Adipocyte (in vitro differentiated cells): Measurements from ENCODE around the gene ZNF502.
A peak's percentile ranks its signal among the peaks of the same experiment; 100 is the strongest.

ENCODE experiments used
- DNase-seq: peaks from one replicate; pipeline ENCODE4 v3.0.0-alpha.2; 2015; ENCODE audit warnings: low read depth
- H3K27me3 ChIP-seq: replicated peaks from 2 replicates; pipeline ENCODE4 v1.7.0; 2013; ENCODE audit warnings: mild to moderate bottlenecking, low read length, moderate library complexity; ENCODE audit not compliant: control insufficient read depth, insufficient read depth
- H3K36me3 ChIP-seq: 2 replicates; pipeline ENCODE4 v1.7.0; 2013; ENCODE audit warnings: low read length, mild to moderate bottlenecking, moderate library complexity; ENCODE audit not compliant: control insufficient read depth, insufficient read depth, severe bottlenecking
- H3K4me1 ChIP-seq: 2 replicates; pipeline ENCODE4 v1.7.0; 2013; ENCODE audit warnings: mild to moderate bottlenecking, low read length, moderate library complexity; ENCODE audit not compliant: control insufficient read depth, insufficient read depth
- H3K4me3 ChIP-seq: 2 replicates; pipeline ENCODE4 v1.7.0; 2013; ENCODE audit warnings: mild to moderate bottlenecking, low read length, moderate library complexity
- H3K9ac ChIP-seq: 2 replicates; pipeline ENCODE4 v1.7.0; 2013; ENCODE audit warnings: mild to moderate bottlenecking, low read length, moderate library complexity
- H3K9me3 ChIP-seq: 2 replicates; pipeline ENCODE4 v1.7.0; 2013; ENCODE audit warnings: mild to moderate bottlenecking, low read length, moderate library complexity; ENCODE audit not compliant: control insufficient read depth

The ZNF502 gene

DNA sequence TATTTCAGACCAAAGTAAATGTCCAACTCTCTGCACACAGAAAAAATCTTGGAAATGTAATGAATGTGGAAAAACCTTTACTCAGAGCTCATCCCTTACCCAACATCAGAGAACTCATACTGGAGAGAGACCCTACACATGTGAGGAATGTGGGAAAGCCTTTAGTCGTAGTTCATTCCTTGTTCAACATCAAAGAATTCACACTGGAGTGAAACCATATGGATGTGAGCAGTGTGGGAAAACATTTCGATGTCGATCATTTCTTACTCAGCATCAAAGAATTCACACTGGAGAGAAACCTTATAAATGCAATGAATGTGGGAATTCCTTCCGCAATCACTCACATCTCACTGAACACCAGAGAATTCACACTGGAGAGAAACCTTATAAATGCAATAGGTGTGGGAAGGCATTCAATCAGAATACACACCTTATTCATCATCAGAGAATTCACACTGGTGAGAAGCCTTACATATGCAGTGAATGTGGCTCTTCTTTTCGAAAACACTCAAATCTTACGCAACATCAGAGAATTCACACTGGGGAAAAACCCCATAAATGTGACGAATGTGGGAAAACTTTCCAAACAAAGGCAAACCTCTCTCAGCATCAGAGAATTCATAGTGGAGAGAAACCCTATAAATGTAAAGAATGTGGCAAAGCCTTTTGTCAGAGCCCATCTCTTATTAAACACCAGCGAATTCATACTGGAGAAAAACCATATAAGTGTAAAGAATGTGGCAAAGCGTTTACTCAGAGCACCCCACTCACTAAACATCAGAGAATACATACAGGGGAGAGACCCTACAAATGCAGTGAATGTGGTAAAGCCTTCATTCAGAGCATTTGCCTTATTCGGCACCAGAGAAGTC lies 9.0 kb downstream of the ZNF502 start:
- Histone ChIP-seq H3K9ac (no peak overlapping the region), H3K4me1 (no peaks in the 10 kb centered on the region), H3K36me3 (peaks cover 61% of the 10 kb centered on the region), H3K9me3 (peaks cover 100% of the 10 kb centered on the region), H3K4me3 (peak overlapping the region; percentile 64), H3K27me3 (no peaks in the 10 kb centered on the region)
- no peak for DNase-seq

- no peaks in the 10 kb centered on the region for H3K27me3 ChIP-seq
- peak overlapping the region; percentile 64 for H3K4me3 ChIP-seq
- peaks cover 99% of the 10 kb centered on the region for H3K9me3 ChIP-seq
- DNase-seq: no peak
- no peaks in the 10 kb centered on the region for H3K4me1 ChIP-seq
- H3K9ac ChIP-seq: no peak overlapping the region
- H3K36me3 ChIP-seq: peaks cover 59% of the 10 kb centered on the region
Observed at GRCh38 chr3:44722103-44722401, 9.6 kb downstream of the ZNF502 start.

GRCh38 chr3:44729384-44729910 lies 17.0 kb downstream of the ZNF502 start, which contains the start of gene ZNF501:
TSS of gene ZNF501 (plus strand) at chr3:44729635. CDS start at chr3:44734422, 4,787 bp downstream.
- Histone ChIP-seq H3K36me3 (peaks cover 39% of the 10 kb centered on the region), H3K9me3 (peaks cover 98% of the 10 kb centered on the region), H3K27me3 (no peaks in the 10 kb centered on the region), H3K4me1 (no peaks in the 10 kb centered on the region), H3K9ac (peak within 1 kb of the TSS; percentile 84), H3K4me3 (peak within 1 kb of the TSS; percentile 87)
- peak; percentile 89 for DNase-seq

DNA sequence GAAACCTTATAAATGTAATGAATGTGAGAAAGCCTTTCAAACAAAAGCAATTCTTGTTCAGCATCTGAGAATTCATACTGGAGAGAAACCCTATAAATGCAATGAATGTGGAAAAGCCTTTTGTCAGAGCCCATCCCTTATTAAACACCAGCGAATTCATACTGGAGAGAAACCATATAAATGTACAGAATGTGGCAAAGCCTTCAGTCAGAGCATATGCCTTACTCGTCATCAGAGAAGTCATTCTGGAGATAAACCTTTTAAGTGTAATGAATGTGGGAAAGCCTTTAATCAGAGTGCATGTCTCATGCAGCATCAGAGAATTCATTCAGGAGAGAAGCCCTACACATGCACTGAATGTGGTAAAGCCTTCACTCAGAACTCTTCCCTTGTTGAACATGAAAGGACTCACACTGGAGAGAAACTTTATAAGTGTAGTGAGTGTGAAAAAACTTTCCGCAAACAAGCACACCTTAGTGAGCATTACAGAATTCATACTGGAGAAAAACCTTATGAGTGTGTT lies 22.2 kb downstream of the ZNF502 start:
- peak overlapping the region; percentile 87 for H3K4me3 ChIP-seq
- H3K4me1 ChIP-seq: no peaks in the 10 kb centered on the region
- no peaks in the 10 kb centered on the region for H3K27me3 ChIP-seq
- no peak for DNase-seq
- peaks cover 58% of the 10 kb centered on the region for H3K36me3 ChIP-seq
- H3K9me3 ChIP-seq: peaks cover 96% of the 10 kb centered on the region
- no peak overlapping the region for H3K9ac ChIP-seq

DNA sequence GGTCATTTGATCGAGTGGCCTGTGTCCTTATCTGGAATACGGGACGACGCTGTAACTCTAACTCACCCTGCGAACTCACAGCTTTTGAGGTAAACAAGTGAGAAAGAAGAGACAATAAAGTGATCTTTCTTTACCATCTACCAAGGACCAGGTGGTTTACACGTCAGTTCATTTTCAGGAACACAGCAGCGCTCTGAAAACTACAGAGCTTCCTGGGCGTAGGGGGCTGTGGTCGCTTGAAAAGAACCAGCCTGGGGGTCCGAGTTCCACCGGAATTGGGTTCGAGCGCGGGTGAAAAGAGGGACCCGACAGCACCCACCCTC lies 48.6 kb downstream of the ZNF502 start:
- H3K36me3 ChIP-seq: peaks cover 19% of the 10 kb centered on the region
- H3K9ac ChIP-seq: peak overlapping the region; percentile 95
- peak; percentile 5 for DNase-seq
- peak overlapping the region; percentile 99 for H3K4me3 ChIP-seq
- H3K4me1 ChIP-seq: peaks cover 11% of the 10 kb centered on the region
- no peaks in the 10 kb centered on the region for H3K27me3 ChIP-seq
- H3K9me3 ChIP-seq: peaks cover 6% of the 10 kb centered on the region

GRCh38 chr3:44761424-44762169 lies 49.1 kb downstream of the ZNF502 start, which contains the start of the genes KIAA1143 and KIF15:
TSS of gene KIAA1143 (minus strand) at chr3:44761619. CDS start at chr3:44761602, 17 bp downstream.
TSS of gene KIF15 (plus strand) at chr3:44761794. CDS start at chr3:44761866, 72 bp downstream.
- Histone ChIP-seq H3K4me3 (peak within 1 kb of the TSS; percentile 99), H3K4me1 (peaks cover 11% of the 10 kb centered on the region), H3K36me3 (peaks cover 13% of the 10 kb centered on the region), H3K9ac (peak within 1 kb of the TSS; percentile 95), H3K9me3 (peaks cover 6% of the 10 kb centered on the region), H3K27me3 (no peaks in the 10 kb centered on the region)
- DNase-seq: peak; percentile 99

DNA sequence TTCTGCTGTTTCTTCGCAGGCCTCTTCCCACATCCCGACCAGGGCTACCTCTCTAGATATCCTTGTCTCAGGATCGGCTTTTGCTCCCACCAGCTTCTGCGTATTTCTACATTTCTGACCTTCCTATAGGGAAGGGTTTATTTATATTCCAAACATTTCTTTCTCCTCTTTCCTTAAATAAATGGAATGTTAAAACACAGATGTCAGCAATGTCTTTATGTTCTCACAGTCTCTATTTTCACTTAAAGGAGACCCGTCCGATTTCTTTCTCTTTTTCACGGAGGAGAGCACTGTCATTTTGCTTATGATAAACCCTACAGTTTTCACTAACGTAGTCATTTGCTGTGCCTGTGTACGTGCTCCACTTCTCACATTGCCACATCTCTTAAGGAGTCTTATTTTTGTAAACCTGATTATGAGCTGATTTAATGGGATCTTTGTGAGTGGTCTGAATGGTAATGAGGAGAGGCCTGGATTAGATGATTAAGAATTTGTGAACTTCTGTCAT lies 49.8 kb downstream of the ZNF502 start:
- Histone ChIP-seq H3K4me1 (peaks cover 11% of the 10 kb centered on the region), H3K4me3 (peak overlapping the region; percentile 99), H3K9me3 (peaks cover 6% of the 10 kb centered on the region), H3K9ac (peak overlapping the region; percentile 95), H3K36me3 (peaks cover 11% of the 10 kb centered on the region), H3K27me3 (no peaks in the 10 kb centered on the region)
- peak; percentile 24 for DNase-seq

DNA sequence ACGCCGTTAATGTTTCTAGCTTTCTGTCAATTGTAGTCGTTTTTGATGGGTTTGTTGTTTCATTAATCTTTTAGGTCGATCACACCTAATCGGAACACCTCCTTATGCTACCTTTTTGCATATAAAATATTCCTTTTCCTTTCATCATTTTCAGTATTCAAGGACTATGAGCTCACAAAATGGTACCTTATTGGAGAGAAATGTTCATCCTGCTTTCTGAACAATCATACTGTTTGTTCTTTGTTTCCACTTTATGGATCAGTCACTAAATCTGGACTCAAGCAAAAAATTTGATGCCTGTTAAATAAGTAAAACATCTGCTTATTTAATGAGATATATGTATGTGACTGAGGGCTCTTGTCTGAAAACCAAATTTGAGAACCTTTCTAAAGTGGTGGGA lies 50.2 kb downstream of the ZNF502 start:
- no peak for DNase-seq
- Histone ChIP-seq H3K4me1 (peaks cover 11% of the 10 kb centered on the region), H3K36me3 (peaks cover 7% of the 10 kb centered on the region), H3K27me3 (no peaks in the 10 kb centered on the region), H3K9me3 (peaks cover 6% of the 10 kb centered on the region), H3K4me3 (peak overlapping the region; percentile 99), H3K9ac (no peak overlapping the region)

- Histone ChIP-seq H3K4me3 (no peak overlapping the region), H3K4me1 (peaks cover 11% of the 10 kb centered on the region), H3K9me3 (peaks cover 3% of the 10 kb centered on the region), H3K36me3 (no peaks in the 10 kb centered on the region), H3K27me3 (no peaks in the 10 kb centered on the region), H3K9ac (no peak overlapping the region)
- no peak for DNase-seq
Observed at GRCh38 chr3:44764248-44764647, 51.8 kb downstream of the ZNF502 start.

DNA sequence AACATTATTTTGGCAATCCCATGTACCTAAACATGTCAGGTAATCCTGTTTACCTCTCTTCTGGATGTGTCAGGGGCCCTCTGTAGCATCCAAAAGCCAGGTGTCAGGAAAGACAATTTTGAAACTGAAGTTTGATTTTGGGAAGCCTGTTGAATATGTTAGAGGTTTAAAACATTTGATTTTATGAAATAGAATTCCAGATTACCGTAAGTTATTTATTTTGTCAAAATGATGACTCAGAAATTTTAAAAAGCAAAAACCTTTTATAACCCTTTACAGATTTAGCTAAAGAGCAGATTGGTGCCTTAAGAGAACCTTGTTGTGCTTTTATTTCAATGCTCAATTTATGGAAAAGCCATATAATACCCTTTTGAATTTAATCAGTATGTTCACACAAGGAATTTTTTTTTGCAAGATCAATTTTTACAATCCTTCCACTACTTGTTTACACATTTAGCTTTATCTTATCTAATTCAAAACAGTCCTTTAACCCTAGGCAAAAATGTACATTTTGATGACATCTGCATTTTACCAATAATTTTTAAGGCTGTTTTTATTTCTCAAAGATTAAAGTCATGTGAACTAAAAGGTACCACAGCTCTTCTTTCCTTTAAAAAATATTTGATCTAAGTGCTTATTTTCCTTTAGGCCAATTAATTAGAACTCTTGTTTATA lies 59.1 kb downstream of the ZNF502 start:
- Histone ChIP-seq H3K36me3 (no peaks in the 10 kb centered on the region), H3K9me3 (peaks cover 19% of the 10 kb centered on the region), H3K4me1 (no peaks in the 10 kb centered on the region), H3K4me3 (no peak overlapping the region), H3K9ac (no peak overlapping the region), H3K27me3 (no peaks in the 10 kb centered on the region)
- no peak for DNase-seq
